K562 (cell line): ENCODE measurements around the gene SYMPK. TPM values are rescaled to one million over a fixed set of nuclear protein-coding genes. Genes with fewer than 3 reads are reported as not detected.

Experiments
- ATAC-seq: fragments of 200-7000 bp; cut with Tn5 transposase; 3 replicates; pipeline ENCODE4 v1.9.1; 2020; ENCODE audit warnings: moderate library complexity
- BruUV-seq: library from RNA; stranded (reverse); fragments of 400-500 nt; replicated peaks from 2 replicates; lab custom pipeline; 2021; lab: Mats Ljungman, UMichigan
- CTCF ChIA-PET: fragments of 300-600 bp; formaldehyde crosslinking; extraction: SDS; loops from one replicate; lab custom pipeline; 2021; ENCODE audit warnings: low intra/inter-chr PET ratio; lab: Yijun Ruan, JAX
- POLR2A ChIA-PET: fragments of 300-600, 350-650 bp; sonication (Branson Sonifier 250); formaldehyde crosslinking; extraction: SDS; loops from one replicate; lab custom pipeline; 2021; ENCODE audit warnings: antibody characterized with exemption, inconsistent platforms; lab: Yijun Ruan, JAX
- DNase-seq, 4 experiments: peaks; one replicate each; pipeline versions ENCODE4 v3.0.0 to v3.0.0-alpha.2; 2011 to 2018; ENCODE audit warnings: low spot score in 3 of 4, mixed read lengths in 3 of 4; ENCODE audit errors: extremely low read depth in 1 of 4
- FAIRE-seq: peaks from 2 replicates; lab custom pipeline; 2011; peaks lifted over from hg19 to GRCh38; lab: Jason Lieb, UNC
- H2AFZ ChIP-seq: 2 replicates; pipeline ENCODE4 v1.6.0; 2011; ENCODE audit warnings: low read depth, low read length, control low read depth, inconsistent platforms
- H3K27ac ChIP-seq: fragments of 200-600 bp; 3 replicates; pipeline ENCODE4 v1.8.0; 2011; ENCODE audit warnings: low read depth, mild to moderate bottlenecking, control low read depth, inconsistent platforms, low read length, moderate library complexity, mixed read lengths; ENCODE audit errors: extremely low read depth
- H3K27me3 ChIP-seq, 2 experiments: fragments of 300-600 bp in 1 of 2; 2 replicates in 1 of 2; 3 replicates in 1 of 2; pipeline versions ENCODE4 v1.6.0 to v1.8.0; 2011; ENCODE audit warnings: inconsistent platforms in 2 of 2, low read length in 2 of 2, mild to moderate bottlenecking in 1 of 2, mixed read lengths in 1 of 2, moderate library complexity in 1 of 2; ENCODE audit not compliant: control insufficient read depth in 2 of 2, insufficient read depth in 2 of 2
- H3K36me3 ChIP-seq: fragments of 300-600 bp; 3 replicates; pipeline ENCODE4 v1.8.0; 2011; ENCODE audit warnings: mild to moderate bottlenecking, low read length, inconsistent platforms; ENCODE audit not compliant: control insufficient read depth, insufficient read depth
- H3K4me1 ChIP-seq, 2 experiments: fragments of 200-600 bp in 1 of 2; replicated peaks in 1 of 2; 2 replicates in 1 of 2; 3 replicates in 1 of 2; pipeline versions ENCODE4 v1.5.1 to v1.8.0; 2011; ENCODE audit warnings: inconsistent platforms in 2 of 2, low read length in 2 of 2, mild to moderate bottlenecking in 1 of 2, mixed read lengths in 1 of 2, moderate library complexity in 1 of 2; ENCODE audit not compliant: control insufficient read depth in 2 of 2, insufficient read depth in 2 of 2
- H3K4me2 ChIP-seq: 2 replicates; pipeline ENCODE4 v1.6.1; 2011; ENCODE audit warnings: low read length, control low read depth, inconsistent platforms, mixed read lengths; ENCODE audit not compliant: insufficient read depth
- H3K4me3 ChIP-seq: fragments of 200-600 bp; sonication (generic), shearing (Covaris generic); 2 replicates; pipeline ENCODE4 v1.5.1; 2016; ENCODE audit warnings: control low read depth, inconsistent platforms
- H3K79me2 ChIP-seq: fragments of 200-600 bp; 3 replicates; pipeline ENCODE4 v1.8.0; 2011; ENCODE audit warnings: low read length, inconsistent platforms; ENCODE audit not compliant: control insufficient read depth, insufficient read depth
- H3K9ac ChIP-seq, 2 experiments: 2 replicates each; pipeline versions ENCODE4 v1.6.0 to v1.6.1; 2011; ENCODE audit warnings: low read depth in 2 of 2, low read length in 2 of 2, control low read depth in 1 of 2, inconsistent platforms in 1 of 2, mild to moderate bottlenecking in 1 of 2, mixed read lengths in 1 of 2; ENCODE audit not compliant: insufficient read depth in 1 of 2
- H3K9me1 ChIP-seq: one replicate; pipeline ENCODE4 v1.6.0; 2011; ENCODE audit warnings: inconsistent platforms, mild to moderate bottlenecking, low read length, moderate library complexity; ENCODE audit not compliant: control insufficient read depth, insufficient read depth
- H3K9me3 ChIP-seq: replicated peaks from 2 replicates; pipeline ENCODE4 v1.5.1; 2011; ENCODE audit warnings: low read depth, low read length, inconsistent platforms; ENCODE audit not compliant: control insufficient read depth, insufficient read depth
- H4K20me1 ChIP-seq: replicated peaks from 2 replicates; pipeline ENCODE4 v1.6.1; 2011; ENCODE audit warnings: low read length, inconsistent platforms, mixed read lengths; ENCODE audit not compliant: control insufficient read depth, insufficient read depth
- BCL6 ChIP-seq: fragments of 250-450 bp; sonication (Bioruptor Pico); IDR thresholded peaks from 2 replicates; pipeline ENCODE4 v1.4.0; 2020
- BCOR ChIP-seq: fragments of 450-650 bp; IDR thresholded peaks from 2 replicates; pipeline ENCODE4 v1.6.1; 2016
- ESRRB ChIP-seq: fragments of 250-450 bp; sonication (Bioruptor Pico); IDR thresholded peaks from 2 replicates; pipeline ENCODE4 v1.5.0; 2020; ENCODE audit warnings: mild to moderate bottlenecking, moderate library complexity, borderline replicate concordance
- GTF2F1 ChIP-seq: IDR thresholded peaks from 2 replicates; pipeline ENCODE4 v1.6.1; 2011; ENCODE audit warnings: low read depth, low read length, improper control_type of control experiment
- HCFC1 ChIP-seq: IDR thresholded peaks from 2 replicates; pipeline ENCODE4 v1.6.1; 2012; ENCODE audit warnings: low read depth, low read length, improper control_type of control experiment
- HDAC8 ChIP-seq: fragments of 450-650 bp; IDR thresholded peaks from 2 replicates; pipeline ENCODE4 v1.6.1; 2016; ENCODE audit warnings: mild to moderate bottlenecking, missing genetic modification characterization, moderate library complexity, missing compliant biosample characterization
- HINFP ChIP-seq: fragments of 450-650 bp; conservative IDR thresholded peaks from 2 replicates; pipeline ENCODE4 v1.6.1; 2016; ENCODE audit warnings: missing genetic modification characterization, low read depth, mild to moderate bottlenecking, control low read depth, missing compliant biosample characterization
- KDM1A ChIP-seq, 2 experiments: fragments of 450-650 bp; IDR thresholded peaks; 2 replicates each; pipeline ENCODE4 v1.6.1; 2016; ENCODE audit warnings: mild to moderate bottlenecking in 2 of 2
- MYNN ChIP-seq, 2 experiments: sonication (generic); formaldehyde crosslinking in 1 of 2; IDR thresholded peaks; 2 replicates each; pipeline versions ENCODE4 v1.5.0 to v1.6.1; 2016 to 2020; ENCODE audit warnings: antibody characterized with exemption in 1 of 2, missing genetic modification reagents in 1 of 2
- PRMT5 ChIP-seq: sonication (generic); formaldehyde crosslinking; IDR thresholded peaks from 2 replicates; pipeline ENCODE4 v1.5.0; 2020; ENCODE audit warnings: missing genetic modification reagents
- PTTG1 ChIP-seq: fragments of 450-650 bp; IDR thresholded peaks from 2 replicates; pipeline ENCODE4 v1.6.1; 2016; ENCODE audit warnings: low read depth, mild to moderate bottlenecking, missing genetic modification characterization, missing compliant biosample characterization
- RBM25 ChIP-seq: fragments of 200-400 bp; formaldehyde crosslinking; IDR thresholded peaks from 2 replicates; pipeline ENCODE4 v1.6.1; 2018; ENCODE audit warnings: low read length, low read depth, moderate library complexity; ENCODE audit not compliant: severe bottlenecking
- STAG1 ChIP-seq: sonication (generic); formaldehyde crosslinking; IDR thresholded peaks from 2 replicates; pipeline ENCODE4 v1.5.0; 2020; ENCODE audit warnings: missing genetic modification reagents, borderline replicate concordance
- TGIF2 ChIP-seq: sonication (generic); formaldehyde crosslinking; IDR thresholded peaks from 2 replicates; pipeline ENCODE4 v1.8.1; 2022; ENCODE audit warnings: mild to moderate bottlenecking, missing genetic modification reagents, moderate library complexity
- ZBTB1 ChIP-seq: sonication (generic); formaldehyde crosslinking; IDR thresholded peaks from 2 replicates; pipeline ENCODE4 v1.8.1; 2023; ENCODE audit warnings: missing genetic modification reagents, low read depth, mild to moderate bottlenecking, borderline replicate concordance
- ZBTB12 ChIP-seq: fragments of 250-450 bp; sonication (Bioruptor Pico); IDR thresholded peaks from 2 replicates; pipeline ENCODE4 v1.4.0; 2020
- ZNF436 ChIP-seq: fragments of 250-450, 450-650 bp; sonication (Bioruptor Pico); formaldehyde crosslinking; IDR thresholded peaks from 2 replicates; pipeline ENCODE4 v1.7.0; 2020; ENCODE audit warnings: mild to moderate bottlenecking
- ZNF639 ChIP-seq, 2 experiments: fragments of 200-800 bp in 1 of 2; sonication (Bioruptor generic) in 1 of 2; sonication (generic) in 1 of 2; formaldehyde crosslinking in 1 of 2; IDR thresholded peaks in 1 of 2; conservative IDR thresholded peaks in 1 of 2; 2 replicates each; pipeline versions ENCODE4 v1.5.0 to v1.6.1; 2016 to 2020; ENCODE audit warnings: missing compliant biosample characterization in 1 of 2, missing genetic modification characterization in 1 of 2, missing genetic modification reagents in 1 of 2
- WGBS: fragments of 100-300 bp; shearing (Covaris generic); methylation state at CpG from one replicate; pipeline ENCODE4 v1.1.6; 2016; ENCODE audit warnings: low coverage, mixed read lengths; ENCODE audit not compliant: insufficient coverage; ENCODE audit errors: missing lambda C conversion rate; 5-methylcytosine and 5-hydroxymethylcytosine counted together
- in situ Hi-C: fragments of 300-500 bp; cut with MboI; formaldehyde crosslinking; loops from 4 replicates; pipeline ENCODE4 v1.15.0; 2018; ENCODE audit warnings: inconsistent platforms, mixed read lengths
- intact Hi-C: fragments of 100-400 bp; cut with micrococcal nuclease; formaldehyde crosslinking; loops from 2 replicates; pipeline ENCODE4 v1.14.2; 2022
- polyA plus RNA-seq, 8 experiments: library from polyadenylated mRNA; depleted of rRNA in 4 of 8; stranded (reverse) in 5 of 8; unstranded in 3 of 8; fragments of >200 nt; fragmentation: Nextera tagmentation in 2 of 8; fragmentation: Illumina TruSeq in 1 of 8; extraction: Ambion mirVana in 2 of 8; extraction: Trizol in 1 of 8; gene quantifications; 2 replicates each; pipeline versions ENCODE4 v1.2.1 to v1.2.3, GENCODE V29; 2011 to 2014; ENCODE audit warnings: inconsistent platforms in 1 of 8, missing spikeins in 1 of 8
- total RNA-seq, 7 experiments: library from RNA; depleted of rRNA in 6 of 7; stranded (reverse); fragments of >200 nt in 6 of 7; fragmentation: Illumina TruSeq in 2 of 7; extraction: Trizol in 2 of 7; gene quantifications; 2 replicates each; pipeline versions ENCODE4 v1.2.1 to v1.2.3, GENCODE V29; 2011 to 2021; ENCODE audit warnings: low replicate concordance in 1 of 7
- TF ChIP-seq, protein P1 (sequence below): fragments of 250-450 bp; sonication (Bioruptor Pico); IDR thresholded peaks from 2 replicates; pipeline ENCODE4 v1.5.0; 2021

The SYMPK gene
- total and polyA plus RNA-seq, 9 of the 15 experiments (the other 6 are each of a cell fraction or from before 2014, with no cell fraction given), result 0.73 to 95.5 (median 58.4) TPM

DNA sequence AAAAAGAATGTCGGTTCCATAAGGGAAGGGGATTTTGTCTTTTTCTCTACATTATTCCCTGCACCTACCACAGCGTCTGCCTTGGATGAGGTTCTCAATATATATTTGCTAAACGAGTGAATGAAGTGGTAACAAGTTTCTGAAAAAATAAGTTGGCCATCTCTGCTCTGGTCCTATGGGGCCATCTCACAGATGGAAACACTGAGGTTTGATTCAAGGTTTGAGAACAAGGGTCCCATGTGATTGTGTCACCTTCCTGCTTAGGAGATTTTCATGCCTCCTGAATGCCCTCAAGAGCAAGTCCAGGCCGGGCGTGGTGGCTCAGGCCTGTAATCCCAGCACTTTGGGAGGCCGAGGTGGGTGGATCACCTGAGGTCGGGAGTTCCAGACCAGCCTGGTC is 36.3 kb upstream of the SYMPK start:
- H3K9me3 ChIP-seq, result no peaks in the 10 kb centered on the region
- DNase-seq (no peak), ATAC-seq (no peak), FAIRE-seq (no peak)
- ChIA-PET CTCF (no interaction called here), POLR2A (interaction anchor here (0.8 kb wide), 1 partner anchor 13 kb away, joined by 3 read pairs; the partner anchor contains the start of gene IRF2BP1)
- intact Hi-C loops (no loop called here), in situ Hi-C loops (no loop called here)
- H2AFZ ChIP-seq, result no peak overlapping the region
- no peaks in the 10 kb centered on the region for H3K27me3 ChIP-seq
- no peak for TF ChIP-seq ESRRB
- no peak for TF ChIP-seq TGIF2
- peak in 1 of 2 experiments; percentile 10; a peak in 1 of 4 replicates for TF ChIP-seq KDM1A (IDR thresholded peaks at IDR 0.05)
- no peak for TF ChIP-seq PRMT5
- no peak for TF ChIP-seq ZNF639 (CRISPR knock-in tag; conservative IDR thresholded peaks at IDR 0.05 in 1 of 2, IDR thresholded peaks at IDR 0.05 in 1 of 2)
- TF ChIP-seq HDAC8 (tag), result no peak
- no peak for TF ChIP-seq BCL6 (CRISPR knock-in tag)
- TF ChIP-seq BCOR, result peak; percentile 52
- TF ChIP-seq STAG1 (CRISPR knock-in tag), result no peak
- TF ChIP-seq ZNF436 (CRISPR knock-in tag), result no peak
- no peak for TF ChIP-seq PTTG1
- TF ChIP-seq ZBTB12 (CRISPR knock-in tag), result no peak
- TF ChIP-seq HCFC1, result no peak
- TF ChIP-seq MYNN (IDR thresholded peaks at IDR 0.05), result no peak
- no peak for TF ChIP-seq MYNN (CRISPR knock-in tag; IDR thresholded peaks at IDR 0.05)
- TF ChIP-seq GTF2F1, result no peak
- TF ChIP-seq HINFP, result no peak
- TF ChIP-seq ZBTB1 (CRISPR knock-in tag), result no peak
- TF ChIP-seq RBM25, result peak; percentile 4
- TF ChIP-seq, protein P1, sequence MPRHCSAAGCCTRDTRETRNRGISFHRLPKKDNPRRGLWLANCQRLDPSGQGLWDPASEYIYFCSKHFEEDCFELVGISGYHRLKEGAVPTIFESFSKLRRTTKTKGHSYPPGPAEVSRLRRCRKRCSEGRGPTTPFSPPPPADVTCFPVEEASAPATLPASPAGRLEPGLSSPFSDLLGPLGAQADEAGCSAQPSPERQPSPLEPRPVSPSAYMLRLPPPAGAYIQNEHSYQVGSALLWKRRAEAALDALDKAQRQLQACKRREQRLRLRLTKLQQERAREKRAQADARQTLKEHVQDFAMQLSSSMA (CRISPR knock-in tag), result no peak
- H3K4me2 ChIP-seq, result no peak overlapping the region
- peaks cover 35% of the 10 kb centered on the region for H3K36me3 ChIP-seq
- WGBS, result 93% methylated on average over 5 of the region's 7 CpGs
- H3K4me3 ChIP-seq, result no peak overlapping the region
- no peaks in the 10 kb centered on the region for H3K9me1 ChIP-seq
- H3K27ac ChIP-seq, result no peak overlapping the region
- no peaks in the 10 kb centered on the region for H4K20me1 ChIP-seq
- BruUV-seq, result no TSS peak
- no peak overlapping the region for H3K9ac ChIP-seq
- H3K79me2 ChIP-seq, result peaks cover 20% of the 10 kb centered on the region
- H3K4me1 ChIP-seq, result peaks cover 6 to 25% of the 10 kb centered on the region in 2 experiments; a peak in 4 of 5 replicates
